ENCODE results near the gene ERBB4.

DNA sequence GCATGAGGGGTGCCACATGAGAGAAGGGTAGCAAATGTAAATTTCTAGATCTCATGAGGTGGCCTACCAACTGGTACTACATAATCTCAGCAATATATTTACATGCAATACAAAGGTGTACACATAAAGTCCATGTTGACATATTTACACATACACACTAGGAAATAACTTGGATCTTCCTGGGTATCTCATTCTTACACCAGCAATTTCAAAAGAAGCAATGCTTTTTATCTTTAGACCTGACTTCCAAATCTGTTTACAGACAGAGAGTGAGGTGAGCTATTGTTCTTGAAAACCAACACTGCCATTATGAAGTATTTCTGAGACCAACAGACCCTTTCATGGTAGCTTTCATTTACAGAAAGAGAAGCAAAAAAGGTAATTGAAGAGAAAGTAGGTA lies 184.2 kb downstream of the ERBB4 start:
- TF ChIP-seq, protein P1, sequence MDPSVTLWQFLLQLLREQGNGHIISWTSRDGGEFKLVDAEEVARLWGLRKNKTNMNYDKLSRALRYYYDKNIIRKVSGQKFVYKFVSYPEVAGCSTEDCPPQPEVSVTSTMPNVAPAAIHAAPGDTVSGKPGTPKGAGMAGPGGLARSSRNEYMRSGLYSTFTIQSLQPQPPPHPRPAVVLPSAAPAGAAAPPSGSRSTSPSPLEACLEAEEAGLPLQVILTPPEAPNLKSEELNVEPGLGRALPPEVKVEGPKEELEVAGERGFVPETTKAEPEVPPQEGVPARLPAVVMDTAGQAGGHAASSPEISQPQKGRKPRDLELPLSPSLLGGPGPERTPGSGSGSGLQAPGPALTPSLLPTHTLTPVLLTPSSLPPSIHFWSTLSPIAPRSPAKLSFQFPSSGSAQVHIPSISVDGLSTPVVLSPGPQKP (IDR thresholded peaks at IDR 0.05; ENCODE audit: low read depth, low read length): no peak
- no peak for TF ChIP-seq EZH2 (IDR thresholded peaks at IDR 0.05; ENCODE audit: borderline replicate concordance, control insufficient read depth, low read depth, low read length)
- TF ChIP-seq MEF2A (IDR thresholded peaks at IDR 0.05; ENCODE audit: insufficient read depth, low read depth, low read length): no peak
- TF ChIP-seq YY1 (IDR thresholded peaks at IDR 0.05; ENCODE audit: low read depth, low read length): no peak
